PC-9 (cell line): ENCODE results near the gene DIPK2A. TPM values are rescaled to one million over a fixed set of nuclear protein-coding genes. Genes with fewer than 3 reads are reported as not detected.

Source experiments
- BruUV-seq: library from RNA; stranded (reverse); fragments of 400-500 nt; replicated peaks from 2 replicates; lab custom pipeline; 2021; lab: Mats Ljungman, UMichigan
- CTCF ChIA-PET: fragments of 300-600 bp; sonication (Branson Sonifier 250); formaldehyde crosslinking; loops from one replicate; lab custom pipeline; 2022; ENCODE audit warnings: antibody characterized with exemption; lab: Charles Lee
- POLR2A ChIA-PET: fragments of 300-600 bp; sonication (Branson Sonifier 250); formaldehyde crosslinking; loops from one replicate; lab custom pipeline; 2022; ENCODE audit warnings: antibody characterized with exemption; ENCODE audit not compliant: unreplicated experiment; lab: Charles Lee
- DNase-seq, 2 experiments: peaks; one replicate each; pipeline versions ENCODE4 v3.0.0 to v3.0.0-alpha.2; 2015 to 2022; ENCODE audit warnings: mixed read lengths in 1 of 2
- H2AFZ ChIP-seq: fragments of 200-600 bp; sonication (generic); 2 replicates; pipeline ENCODE4 v1.8.1; 2017; ENCODE audit warnings: antibody characterized with exemption
- H3F3A ChIP-seq: fragments of 200-600 bp; sonication (generic); 2 replicates; pipeline ENCODE4 v1.8.1; 2017; ENCODE audit warnings: antibody characterized with exemption, mild to moderate bottlenecking, low read depth; ENCODE audit not compliant: insufficient read depth
- H3K27ac ChIP-seq: fragments of 200-600 bp; sonication (generic); 2 replicates; pipeline ENCODE4 v1.6.1; 2016; ENCODE audit warnings: mixed run types
- H3K27me3 ChIP-seq: fragments of 200-600 bp; sonication (generic); 2 replicates; pipeline ENCODE4 v1.6.1; 2016; ENCODE audit warnings: low read depth, mixed run types; ENCODE audit not compliant: insufficient read depth
- H3K36me3 ChIP-seq: fragments of 200-600 bp; sonication (generic); 2 replicates; pipeline ENCODE4 v1.6.1; 2016; ENCODE audit warnings: low read depth, mixed run types
- H3K4me1 ChIP-seq: fragments of 200-600 bp; sonication (generic); replicated peaks from 2 replicates; pipeline ENCODE4 v1.6.1; 2016; ENCODE audit warnings: mixed run types; ENCODE audit not compliant: insufficient read depth
- H3K4me2 ChIP-seq: fragments of 200-600 bp; sonication (generic); 2 replicates; pipeline ENCODE4 v1.6.1; 2017; ENCODE audit warnings: mixed run types
- H3K4me3 ChIP-seq: fragments of 200-600 bp; sonication (generic); 2 replicates; pipeline ENCODE4 v1.6.1; 2016; ENCODE audit warnings: mixed run types
- H3K79me2 ChIP-seq: fragments of 200-600 bp; sonication (generic); 2 replicates; pipeline ENCODE4 v1.6.1; 2017; ENCODE audit warnings: low read depth, mixed run types
- H3K9me2 ChIP-seq: fragments of 200-600 bp; sonication (generic); 2 replicates; pipeline ENCODE4 v1.8.1; 2017; ENCODE audit warnings: mild to moderate bottlenecking; ENCODE audit not compliant: insufficient read depth
- H3K9me3 ChIP-seq: fragments of 200-600 bp; sonication (generic); 2 replicates; pipeline ENCODE4 v1.8.1; 2016; ENCODE audit warnings: low read depth; ENCODE audit not compliant: insufficient read depth
- H4K20me1 ChIP-seq: fragments of 200-600 bp; sonication (generic); 2 replicates; pipeline ENCODE4 v1.8.1; 2017; ENCODE audit not compliant: insufficient read depth
- EZH2 ChIP-seq: fragments of 200-600 bp; sonication (generic); IDR thresholded peaks from 2 replicates; pipeline ENCODE4 v1.8.0; 2017; ENCODE audit warnings: antibody characterized with exemption, low read depth
- intact Hi-C: fragments of 100-400 bp; cut with micrococcal nuclease; formaldehyde crosslinking; loops from one replicate; pipeline ENCODE4 v1.10.0; 2022; ENCODE audit not compliant: unreplicated experiment
- total RNA-seq: library from RNA; stranded (reverse); gene quantifications from 2 replicates; pipeline ENCODE4 v1.2.3, GENCODE V29; 2021
- TF ChIP-seq, protein P1 (sequence below): fragments of 200-600 bp; sonication (generic); conservative IDR thresholded peaks from 2 replicates; pipeline ENCODE4 v1.6.1; 2017; ENCODE audit warnings: mixed run types, antibody characterized with exemption, mild to moderate bottlenecking, moderate library complexity

The DIPK2A gene
- total RNA-seq, 1 experiment from 2014 or later: 18.7 TPM

DNA sequence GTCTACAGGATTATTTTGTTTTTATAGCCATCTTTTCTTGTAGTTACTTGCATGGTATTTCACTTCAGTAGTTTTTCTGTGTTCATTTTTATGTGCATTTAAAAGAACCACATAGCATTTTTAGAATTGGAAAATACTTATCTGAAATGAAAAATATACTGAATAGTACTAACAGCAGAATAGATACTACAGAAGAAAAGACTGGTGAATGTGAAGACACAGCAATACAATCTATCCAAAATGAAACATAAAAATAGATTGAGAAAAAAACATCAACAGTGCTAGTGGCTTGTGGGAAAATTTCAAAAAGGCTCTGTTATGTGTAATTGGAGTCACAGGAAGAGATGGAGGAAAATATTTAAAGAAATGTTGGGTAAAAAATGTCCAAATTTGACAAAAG lies 12.7 kb upstream of the DIPK2A start:
- Histone ChIP-seq H3K79me2 (no peaks in the 10 kb centered on the region), H4K20me1 (no peaks in the 10 kb centered on the region), H3K9me2 (no peaks in the 10 kb centered on the region; the same call in 1 of the 2 replicates), H2AFZ (no peak overlapping the region), H3F3A (no peaks in the 10 kb centered on the region), H3K4me3 (no peak overlapping the region), H3K27ac (no peak overlapping the region), H3K36me3 (no peaks in the 10 kb centered on the region), H3K27me3 (no peaks in the 10 kb centered on the region), H3K9me3 (peaks cover 5% of the 10 kb centered on the region; the same call in 1 of the 2 replicates), H3K4me1 (no peaks in the 10 kb centered on the region), H3K4me2 (no peak overlapping the region)
- ChIA-PET CTCF (no interaction called here), POLR2A (no interaction called here)
- no TSS peak for BruUV-seq
- no peak for DNase-seq
- TF ChIP-seq, protein P1, sequence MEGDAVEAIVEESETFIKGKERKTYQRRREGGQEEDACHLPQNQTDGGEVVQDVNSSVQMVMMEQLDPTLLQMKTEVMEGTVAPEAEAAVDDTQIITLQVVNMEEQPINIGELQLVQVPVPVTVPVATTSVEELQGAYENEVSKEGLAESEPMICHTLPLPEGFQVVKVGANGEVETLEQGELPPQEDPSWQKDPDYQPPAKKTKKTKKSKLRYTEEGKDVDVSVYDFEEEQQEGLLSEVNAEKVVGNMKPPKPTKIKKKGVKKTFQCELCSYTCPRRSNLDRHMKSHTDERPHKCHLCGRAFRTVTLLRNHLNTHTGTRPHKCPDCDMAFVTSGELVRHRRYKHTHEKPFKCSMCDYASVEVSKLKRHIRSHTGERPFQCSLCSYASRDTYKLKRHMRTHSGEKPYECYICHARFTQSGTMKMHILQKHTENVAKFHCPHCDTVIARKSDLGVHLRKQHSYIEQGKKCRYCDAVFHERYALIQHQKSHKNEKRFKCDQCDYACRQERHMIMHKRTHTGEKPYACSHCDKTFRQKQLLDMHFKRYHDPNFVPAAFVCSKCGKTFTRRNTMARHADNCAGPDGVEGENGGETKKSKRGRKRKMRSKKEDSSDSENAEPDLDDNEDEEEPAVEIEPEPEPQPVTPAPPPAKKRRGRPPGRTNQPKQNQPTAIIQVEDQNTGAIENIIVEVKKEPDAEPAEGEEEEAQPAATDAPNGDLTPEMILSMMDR: no peak
- TF ChIP-seq EZH2: no peak
- intact Hi-C loops: no loop called here

DNA sequence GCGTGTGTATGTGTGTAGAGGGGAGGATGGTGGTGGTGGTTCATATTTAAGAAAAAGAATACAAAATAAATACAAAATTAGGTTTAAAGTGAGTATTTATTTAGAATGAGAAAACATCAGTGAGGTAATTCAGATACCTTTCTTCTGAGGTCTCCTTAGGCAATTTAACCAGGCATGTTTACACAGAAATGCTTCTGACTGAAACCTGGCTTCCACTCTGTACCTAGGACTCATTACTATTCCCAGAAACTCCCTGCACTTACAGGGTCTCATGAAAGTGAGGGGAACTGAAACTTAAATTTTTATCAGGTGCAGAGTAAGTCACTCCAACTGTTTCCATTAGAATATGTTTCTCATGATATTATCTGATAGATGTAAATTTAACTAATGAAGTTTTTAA lies 10.3 kb upstream of the DIPK2A start:
- Histone ChIP-seq H3K27ac (no peak overlapping the region), H3K27me3 (no peaks in the 10 kb centered on the region), H3K4me3 (no peak overlapping the region), H3K4me1 (no peaks in the 10 kb centered on the region), H2AFZ (no peak overlapping the region), H4K20me1 (no peaks in the 10 kb centered on the region), H3K36me3 (no peaks in the 10 kb centered on the region), H3K4me2 (no peak overlapping the region), H3K79me2 (no peaks in the 10 kb centered on the region), H3K9me3 (peaks cover 5% of the 10 kb centered on the region; the same call in 1 of the 2 replicates), H3K9me2 (no peaks in the 10 kb centered on the region; the same call in 1 of the 2 replicates), H3F3A (no peaks in the 10 kb centered on the region)
- intact Hi-C loops: no loop called here
- no peak for DNase-seq
- no TSS peak for BruUV-seq
- POLR2A ChIA-PET: no interaction called here
- CTCF ChIA-PET: no interaction called here
- no peak for TF ChIP-seq EZH2
- TF ChIP-seq, protein P1: no peak

DNA sequence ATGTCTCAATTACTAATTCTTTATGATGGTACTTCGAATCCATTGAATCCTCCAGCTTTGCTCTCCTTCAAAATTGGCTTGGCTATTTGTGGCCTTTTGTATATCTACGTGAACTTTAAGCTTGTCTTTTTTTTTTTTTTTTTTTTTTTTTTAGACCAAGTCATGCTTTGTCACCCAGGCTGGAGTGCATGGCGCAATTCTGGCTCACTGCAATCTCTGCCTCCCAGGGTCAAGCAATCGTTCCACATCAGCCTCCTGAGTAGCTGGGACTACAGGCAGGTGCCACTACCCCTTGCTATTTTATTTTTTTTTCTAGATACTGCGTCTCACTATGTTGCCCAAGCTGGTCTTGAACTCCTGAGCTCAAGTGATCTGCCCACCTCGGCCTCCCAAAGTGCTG lies 7.7 kb upstream of the DIPK2A start:
- POLR2A ChIA-PET: interaction anchor here (0.6 to 0.7 kb wide), 2 partner anchors 7 to 627 kb away, joined by 5 to 10 read pairs; partner anchors contain the start of gene DIPK2A

More for the DNA sequence above, 7.7 kb upstream of the DIPK2A start:
- CTCF ChIA-PET: no interaction called here
- Histone ChIP-seq H2AFZ (no peak overlapping the region), H3K36me3 (no peaks in the 10 kb centered on the region), H3K4me2 (no peak overlapping the region), H4K20me1 (no peaks in the 10 kb centered on the region), H3K27me3 (no peaks in the 10 kb centered on the region), H3K79me2 (no peaks in the 10 kb centered on the region), H3K9me3 (peaks cover 4% of the 10 kb centered on the region; the same call in 1 of the 2 replicates), H3K27ac (no peak overlapping the region), H3K9me2 (no peaks in the 10 kb centered on the region; the same call in 1 of the 2 replicates), H3F3A (no peaks in the 10 kb centered on the region), H3K4me1 (no peaks in the 10 kb centered on the region), H3K4me3 (no peak overlapping the region)
- DNase-seq: no peak
- no TSS peak for BruUV-seq
- intact Hi-C loops: no loop called here
- TF ChIP-seq, protein P1: no peak
- TF ChIP-seq EZH2: no peak
